ENCODE data around the gene EREG.

Gene EREG

GRCh38 chr4:74385386-74385785 is 20.4 kb downstream of the EREG start:
- Histone ChIP-seq H3K79me2 (ENCODE audit: control insufficient read depth, low read length) (no peaks in the 10 kb centered on the region), H4K20me1 (ENCODE audit: control insufficient read depth, insufficient read depth, low read depth, low read length) (no peaks in the 10 kb centered on the region), H3F3A (ENCODE audit: control insufficient read depth, insufficient read depth) (no peaks in the 10 kb centered on the region), H3K4me2 (ENCODE audit: low read length) (no peak overlapping the region), H3K27ac (ENCODE audit: low read depth, low read length) (no peak overlapping the region), H3K9me3 (ENCODE audit: control insufficient read depth, insufficient read depth, low read length) (no peaks in the 10 kb centered on the region), H3K36me3 (ENCODE audit: control insufficient read depth, low read length) (no peaks in the 10 kb centered on the region), H3K9me2 (replicated peaks; ENCODE audit: control insufficient read depth, low read length) (no peaks in the 10 kb centered on the region), H3K4me3 (ENCODE audit: low read length) (no peak overlapping the region), H3K27me3 (ENCODE audit: control insufficient read depth, low read length) (peaks cover 3% of the 10 kb centered on the region; the same call in 1 of the 2 replicates), H3K4me1 (ENCODE audit: control insufficient read depth, low read length) (no peaks in the 10 kb centered on the region)
- TF ChIP-seq CTCF (IDR thresholded peaks at IDR 0.05; ENCODE audit: low read depth, low read length, poor library complexity, severe bottlenecking), result no peak
- no peak for TF ChIP-seq EZH2phosphoT487 (IDR thresholded peaks at IDR 0.05; ENCODE audit: borderline replicate concordance, low read length)

- Histone ChIP-seq H3K4me2 (ENCODE audit: low read length) (no peak overlapping the region), H3K9me2 (replicated peaks; ENCODE audit: control insufficient read depth, low read length) (no peaks in the 10 kb centered on the region), H3K36me3 (ENCODE audit: control insufficient read depth, low read length) (no peaks in the 10 kb centered on the region), H3F3A (ENCODE audit: control insufficient read depth, insufficient read depth) (no peaks in the 10 kb centered on the region), H4K20me1 (ENCODE audit: control insufficient read depth, insufficient read depth, low read depth, low read length) (no peaks in the 10 kb centered on the region), H3K79me2 (ENCODE audit: control insufficient read depth, low read length) (no peaks in the 10 kb centered on the region), H3K9me3 (ENCODE audit: control insufficient read depth, insufficient read depth, low read length) (no peaks in the 10 kb centered on the region), H3K27me3 (ENCODE audit: control insufficient read depth, low read length) (peaks cover 3% of the 10 kb centered on the region; the same call in 1 of the 2 replicates), H3K4me3 (ENCODE audit: low read length) (no peak overlapping the region), H3K4me1 (ENCODE audit: control insufficient read depth, low read length) (no peaks in the 10 kb centered on the region), H3K27ac (ENCODE audit: low read depth, low read length) (no peak overlapping the region)
- TF ChIP-seq EZH2phosphoT487 (IDR thresholded peaks at IDR 0.05; ENCODE audit: borderline replicate concordance, low read length) (no peak), CTCF (IDR thresholded peaks at IDR 0.05; ENCODE audit: low read depth, low read length, poor library complexity, severe bottlenecking) (no peak)
Observed at GRCh38 chr4:74386159-74386558, 21.2 kb downstream of the EREG start.

GRCh38 chr4:74387790-74388189 is 22.8 kb downstream of the EREG start:
- no peak for TF ChIP-seq EZH2phosphoT487 (IDR thresholded peaks at IDR 0.05; ENCODE audit: borderline replicate concordance, low read length)
- TF ChIP-seq CTCF (IDR thresholded peaks at IDR 0.05; ENCODE audit: low read depth, low read length, poor library complexity, severe bottlenecking), result no peak
- Histone ChIP-seq H3K36me3 (ENCODE audit: control insufficient read depth, low read length) (no peaks in the 10 kb centered on the region), H3K79me2 (ENCODE audit: control insufficient read depth, low read length) (no peaks in the 10 kb centered on the region)

More at GRCh38 chr4:74387790-74388189, 22.8 kb downstream of the EREG start:
- no peaks in the 10 kb centered on the region for H3K9me3 ChIP-seq (ENCODE audit: control insufficient read depth, insufficient read depth, low read length)
- H3K9me2 ChIP-seq (replicated peaks; ENCODE audit: control insufficient read depth, low read length), result no peaks in the 10 kb centered on the region
- H4K20me1 ChIP-seq (ENCODE audit: control insufficient read depth, insufficient read depth, low read depth, low read length), result no peaks in the 10 kb centered on the region
- H3K27ac ChIP-seq (ENCODE audit: low read depth, low read length), result no peak overlapping the region
- H3K4me3 ChIP-seq (ENCODE audit: low read length), result no peak overlapping the region
- no peak overlapping the region for H3K4me2 ChIP-seq (ENCODE audit: low read length)
- no peaks in the 10 kb centered on the region for H3F3A ChIP-seq (ENCODE audit: control insufficient read depth, insufficient read depth)
- no peaks in the 10 kb centered on the region for H3K4me1 ChIP-seq (ENCODE audit: control insufficient read depth, low read length)
- peaks cover 3% of the 10 kb centered on the region; the same call in 1 of the 2 replicates for H3K27me3 ChIP-seq (ENCODE audit: control insufficient read depth, low read length)
